Activated naive CD4-positive, alpha-beta T cell treated with anti-CD3 and anti-CD28 coated beads, Interleukin-2, amount 50 U/mL, for 72 hours (primary cell): ENCODE results near the gene SEH1L. TPM values are rescaled to one million over a fixed set of nuclear protein-coding genes. Genes with fewer than 3 reads are reported as not detected.
A peak's percentile ranks its signal among the peaks of the same experiment; 100 is the strongest.

Experiments used
- ATAC-seq, 2 donors: fragments of 150-1000 bp; cut with Tn5 transposase; 2 replicates each; pipeline ENCODE4 v1.10.0; 2021; ENCODE audit warnings: mild to moderate bottlenecking in 2 of 2, moderate library complexity in 2 of 2
- DNase-seq, 2 donors: peaks; one replicate each; pipeline ENCODE4 v3.0.0; 2021 to 2022; ENCODE audit warnings: low spot score in 2 of 2
- H3K27ac Mint-ChIP-seq, 2 donors: one replicate each; pipeline ENCODE4 v1.8.0; 2022; ENCODE audit warnings: mild to moderate bottlenecking in 2 of 2, mixed read lengths in 2 of 2
- H3K36me3 Mint-ChIP-seq, 2 donors: one replicate each; pipeline ENCODE4 v1.8.0; 2022; ENCODE audit warnings: mixed read lengths in 2 of 2
- H3K9me3 Mint-ChIP-seq, 2 donors: one replicate each; pipeline ENCODE4 v1.8.0; 2022; ENCODE audit warnings: mixed read lengths in 2 of 2
- total RNA-seq, 2 donors: library from RNA; stranded (reverse); gene quantifications; one replicate each; pipeline ENCODE4 v1.2.3, GENCODE V29; 2022

Gene SEH1L
- total RNA-seq, 2 donors from 2014 or later: 81.0 to 108 TPM

DNA sequence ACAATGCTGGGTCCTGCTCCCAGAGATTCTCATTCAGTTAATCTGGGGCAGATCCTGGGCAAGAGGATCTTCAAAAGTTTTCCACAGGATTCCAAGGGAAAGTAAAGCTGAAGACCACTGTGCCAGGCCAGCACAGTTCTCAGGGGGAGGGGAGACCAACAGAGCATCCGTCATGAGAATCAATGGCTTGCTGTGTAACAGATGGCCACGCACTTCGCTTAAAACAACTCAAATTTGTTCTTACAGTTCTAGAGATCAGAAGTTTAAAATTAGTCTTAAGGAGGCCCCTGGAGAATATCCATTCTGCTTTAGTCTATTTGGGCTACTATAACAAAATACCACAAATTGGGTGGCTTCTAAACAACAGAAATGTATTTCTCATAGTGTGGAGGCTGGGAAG lies 17.4 kb upstream of the SEH1L start:
- no peaks in the 10 kb centered on the region for H3K36me3 Mint-ChIP-seq

GRCh38 chr18:12930908-12931307 lies 16.9 kb upstream of the SEH1L start:
- ATAC-seq: no peak
- H3K9me3 Mint-ChIP-seq: no peaks in the 10 kb centered on the region

More for the DNA sequence above, 17.4 kb upstream of the SEH1L start:
- no peaks in the 10 kb centered on the region for H3K9me3 Mint-ChIP-seq
- DNase-seq: no peak
- ATAC-seq: no peak
- no peak overlapping the region for H3K27ac Mint-ChIP-seq

DNA sequence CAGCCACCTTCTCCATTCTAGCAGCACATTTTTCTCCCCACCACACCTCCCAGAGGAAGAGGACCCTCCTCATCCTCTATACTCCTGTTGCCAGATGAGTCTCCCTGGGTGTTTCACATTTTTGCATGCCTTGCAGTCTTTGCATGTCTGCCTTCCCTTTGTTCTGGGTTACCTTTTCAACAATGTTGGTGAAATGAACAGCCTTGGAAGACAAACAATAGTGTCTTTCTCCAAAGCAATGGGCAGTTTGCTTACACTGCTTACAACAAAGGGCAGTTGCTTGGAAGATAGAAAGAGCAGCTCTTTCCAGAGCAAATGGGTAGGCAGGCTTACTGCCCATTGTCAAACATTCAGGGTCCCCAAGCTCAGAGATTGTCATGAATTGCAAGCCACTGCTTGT lies 14.5 kb upstream of the SEH1L start:
- ATAC-seq: no peak
- Mint-ChIP-seq H3K9me3 (no peaks in the 10 kb centered on the region), H3K36me3 (no peaks in the 10 kb centered on the region), H3K27ac (no peak overlapping the region)
- no peak for DNase-seq

More at GRCh38 chr18:12930908-12931307, 16.9 kb upstream of the SEH1L start:
- H3K36me3 Mint-ChIP-seq: no peaks in the 10 kb centered on the region
- H3K27ac Mint-ChIP-seq: no peak overlapping the region
- DNase-seq: no peak

DNA sequence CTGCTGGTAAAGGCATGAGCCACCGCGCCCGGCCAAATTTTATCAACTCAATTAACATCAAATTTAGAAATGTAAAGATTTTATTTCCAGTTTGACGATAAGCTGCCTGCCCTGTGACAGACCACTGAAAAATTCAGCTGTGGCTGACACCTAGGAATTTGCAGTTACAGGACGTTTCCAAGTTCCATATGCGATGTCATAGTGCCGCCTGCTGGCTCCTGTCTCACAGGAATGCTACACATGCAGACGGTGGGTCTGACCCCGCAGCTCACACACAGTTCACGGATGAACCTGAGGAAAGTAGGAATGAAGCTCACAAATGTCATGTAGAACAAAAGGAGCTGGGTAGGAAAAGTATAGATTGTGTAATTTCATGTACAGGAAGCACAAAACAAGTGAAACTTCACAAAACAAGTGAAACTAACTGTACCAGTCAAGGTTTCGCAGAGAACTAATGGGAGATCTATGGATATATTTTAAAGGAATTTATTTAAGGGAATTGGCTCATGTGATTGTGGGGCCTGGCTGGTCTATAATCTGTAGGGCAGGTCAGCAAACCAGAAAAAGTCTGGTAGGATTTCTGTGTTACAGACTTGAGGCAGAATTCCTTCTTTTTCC lies 13.2 kb upstream of the SEH1L start:
- no peaks in the 10 kb centered on the region for H3K9me3 Mint-ChIP-seq

DNA sequence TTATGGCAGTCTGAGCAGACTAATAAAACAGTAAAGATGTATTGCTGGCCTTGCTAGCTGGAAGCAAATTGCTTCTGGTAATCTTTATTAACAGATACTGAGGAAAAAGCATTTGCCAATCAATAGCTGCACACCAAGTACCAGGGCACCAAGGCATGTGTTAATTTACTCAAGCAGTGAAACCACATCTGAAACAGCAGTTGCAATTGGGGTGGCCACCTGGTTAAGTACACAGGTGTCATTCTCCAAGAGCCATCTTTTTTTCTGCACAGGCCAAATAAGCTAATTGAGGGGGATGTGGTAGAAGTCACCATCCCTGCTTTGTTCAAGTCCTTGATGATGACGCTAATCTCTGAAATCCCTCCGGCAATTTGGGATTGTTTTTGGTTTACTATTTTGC lies 8.6 kb upstream of the SEH1L start:
- ATAC-seq (no peak), DNase-seq (no peak)
- Mint-ChIP-seq H3K27ac (no peak overlapping the region), H3K36me3 (no peaks in the 10 kb centered on the region), H3K9me3 (no peaks in the 10 kb centered on the region)

More for the DNA sequence above, 13.2 kb upstream of the SEH1L start:
- H3K27ac Mint-ChIP-seq: no peak overlapping the region
- DNase-seq: peak in 1 of 2 donors; percentile 68
- ATAC-seq: peak; percentile 89 to 90
- H3K36me3 Mint-ChIP-seq: no peaks in the 10 kb centered on the region

GRCh38 chr18:12943215-12943614 lies 4.6 kb upstream of the SEH1L start:
- peaks cover 11% of the 10 kb centered on the region in 2 donors for H3K36me3 Mint-ChIP-seq

GRCh38 chr18:12944709-12945108 lies 3.1 kb upstream of the SEH1L start:
- H3K9me3 Mint-ChIP-seq: no peaks in the 10 kb centered on the region
- H3K27ac Mint-ChIP-seq: no peak overlapping the region
- DNase-seq (no peak), ATAC-seq (no peak)
- H3K36me3 Mint-ChIP-seq: peaks cover 13 to 19% of the 10 kb centered on the region in 2 donors

More at GRCh38 chr18:12943215-12943614, 4.6 kb upstream of the SEH1L start:
- Mint-ChIP-seq H3K27ac (no peak overlapping the region), H3K9me3 (no peaks in the 10 kb centered on the region)
- DNase-seq (no peak), ATAC-seq (no peak)

DNA sequence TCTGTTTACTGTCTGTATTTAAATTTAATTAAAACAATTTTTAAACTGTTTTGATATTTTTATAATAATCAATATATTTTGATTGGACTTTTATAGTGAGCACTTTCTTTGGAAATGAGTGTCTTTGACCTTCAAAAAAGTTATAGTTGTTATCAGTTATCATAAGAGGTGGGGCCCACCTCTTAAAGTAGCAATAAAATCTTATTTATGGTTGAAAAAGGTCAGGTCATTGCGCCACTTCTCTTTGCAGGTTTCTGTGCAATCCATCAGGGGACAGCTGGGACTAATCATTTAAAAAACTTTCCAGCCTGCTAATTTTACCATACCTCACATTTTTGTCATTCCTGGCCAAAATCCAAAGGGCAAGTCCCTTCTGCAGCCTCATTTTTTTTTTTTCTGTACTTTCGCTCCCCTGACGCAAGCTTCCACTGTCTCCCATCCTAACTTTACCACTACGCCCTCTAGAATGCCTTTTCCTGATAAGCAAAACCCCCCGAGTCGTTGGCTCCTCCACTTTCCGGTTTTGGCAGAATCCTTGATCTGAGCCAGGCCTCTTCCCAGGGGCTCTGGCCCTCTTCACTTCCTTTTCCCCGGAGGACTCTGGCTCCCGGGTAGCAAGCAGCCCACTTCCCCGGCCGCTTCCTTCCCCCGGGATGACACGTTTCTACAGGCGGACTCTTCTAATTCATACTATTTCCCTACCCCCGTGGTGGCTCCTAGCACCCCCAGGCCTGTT lies 1.1 kb upstream of the SEH1L start:
- peaks cover 17 to 34% of the 10 kb centered on the region in 2 donors for H3K36me3 Mint-ChIP-seq
- no peak for DNase-seq
- ATAC-seq: no peak
- H3K9me3 Mint-ChIP-seq: no peaks in the 10 kb centered on the region
- peak overlapping the region; percentile 96 to 99 for H3K27ac Mint-ChIP-seq

- no peaks in the 10 kb centered on the region for H3K9me3 Mint-ChIP-seq
- H3K36me3 Mint-ChIP-seq: peaks cover 17 to 34% of the 10 kb centered on the region in 2 donors
- DNase-seq: peak; percentile 94 to 98
- peak; percentile 86 to 88 for ATAC-seq
- peak overlapping the region; percentile 94 to 96 for H3K27ac Mint-ChIP-seq
Measured at GRCh38 chr18:12948050-12948804, 416 bp downstream of the SEH1L start.

DNA sequence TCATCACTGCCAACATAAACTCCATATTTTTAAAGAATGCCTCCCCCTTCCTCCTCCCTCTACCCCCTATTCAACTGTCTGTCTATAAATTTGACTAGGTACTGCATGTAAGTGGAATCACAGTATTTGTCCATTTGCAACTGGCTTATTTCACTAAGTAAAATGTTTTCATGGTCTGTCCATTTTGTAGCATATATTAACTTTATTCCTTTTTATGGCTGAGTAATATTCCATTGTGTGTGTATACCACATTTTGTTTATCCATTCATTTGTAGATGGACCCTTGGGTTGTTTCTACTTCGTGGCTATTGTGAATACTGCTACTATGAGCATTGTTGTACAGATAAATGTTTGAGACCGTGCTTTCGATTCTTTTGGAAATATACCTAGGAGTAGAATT lies 10.7 kb downstream of the SEH1L start:
- peaks cover 16 to 39% of the 10 kb centered on the region in 2 donors for H3K36me3 Mint-ChIP-seq
- H3K27ac Mint-ChIP-seq: no peak overlapping the region
- ATAC-seq (no peak), DNase-seq (no peak)
- no peaks in the 10 kb centered on the region for H3K9me3 Mint-ChIP-seq

DNA sequence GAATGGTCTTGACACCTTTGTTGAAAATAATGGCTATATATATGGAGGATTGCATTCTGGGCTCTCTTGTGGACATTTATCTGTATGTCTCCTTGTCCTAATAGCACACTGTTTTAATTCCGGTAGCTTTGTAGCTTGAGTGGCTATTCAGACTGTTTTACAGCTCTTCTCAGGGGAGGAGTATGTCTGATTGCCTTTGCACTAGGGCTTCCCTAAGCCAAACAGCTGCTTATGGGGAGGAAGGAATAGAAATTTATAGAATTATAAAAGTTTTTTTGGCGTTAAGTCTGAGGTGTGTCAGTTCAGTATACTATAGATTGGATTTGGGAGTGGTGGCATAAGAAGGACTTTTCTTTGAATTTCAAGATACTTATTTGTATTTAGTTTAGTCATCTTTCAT lies 12.6 kb downstream of the SEH1L start:
- Mint-ChIP-seq H3K36me3 (peaks cover 16 to 39% of the 10 kb centered on the region in 2 donors), H3K27ac (no peak overlapping the region), H3K9me3 (no peaks in the 10 kb centered on the region)
- DNase-seq (no peak), ATAC-seq (no peak)

GRCh38 chr18:12960853-12961397 lies 13.1 kb downstream of the SEH1L start:
- ATAC-seq: no peak
- Mint-ChIP-seq H3K27ac (no peak overlapping the region), H3K36me3 (peaks cover 16 to 39% of the 10 kb centered on the region in 2 donors)

GRCh38 chr18:12963069-12963468 lies 15.3 kb downstream of the SEH1L start:
- ATAC-seq (no peak), DNase-seq (no peak)
- peaks cover 18 to 44% of the 10 kb centered on the region in 2 donors for H3K36me3 Mint-ChIP-seq
- H3K9me3 Mint-ChIP-seq: no peaks in the 10 kb centered on the region
- H3K27ac Mint-ChIP-seq: no peak overlapping the region

More at GRCh38 chr18:12960853-12961397, 13.1 kb downstream of the SEH1L start:
- H3K9me3 Mint-ChIP-seq: no peaks in the 10 kb centered on the region
- DNase-seq: no peak

- H3K9me3 Mint-ChIP-seq: no peaks in the 10 kb centered on the region
- no peak for ATAC-seq
- no peak for DNase-seq
- H3K36me3 Mint-ChIP-seq: peaks cover 22 to 40% of the 10 kb centered on the region in 2 donors
- no peak overlapping the region for H3K27ac Mint-ChIP-seq
Measured at GRCh38 chr18:12968115-12968514, 20.3 kb downstream of the SEH1L start.

- Mint-ChIP-seq H3K9me3 (no peaks in the 10 kb centered on the region), H3K27ac (peak overlapping the region in 1 of 2 donors; percentile 30), H3K36me3 (peaks cover 22 to 41% of the 10 kb centered on the region in 2 donors)
- ATAC-seq (peak; percentile 69 to 73), DNase-seq (no peak)
Measured at GRCh38 chr18:12968619-12969018, 20.8 kb downstream of the SEH1L start.

DNA sequence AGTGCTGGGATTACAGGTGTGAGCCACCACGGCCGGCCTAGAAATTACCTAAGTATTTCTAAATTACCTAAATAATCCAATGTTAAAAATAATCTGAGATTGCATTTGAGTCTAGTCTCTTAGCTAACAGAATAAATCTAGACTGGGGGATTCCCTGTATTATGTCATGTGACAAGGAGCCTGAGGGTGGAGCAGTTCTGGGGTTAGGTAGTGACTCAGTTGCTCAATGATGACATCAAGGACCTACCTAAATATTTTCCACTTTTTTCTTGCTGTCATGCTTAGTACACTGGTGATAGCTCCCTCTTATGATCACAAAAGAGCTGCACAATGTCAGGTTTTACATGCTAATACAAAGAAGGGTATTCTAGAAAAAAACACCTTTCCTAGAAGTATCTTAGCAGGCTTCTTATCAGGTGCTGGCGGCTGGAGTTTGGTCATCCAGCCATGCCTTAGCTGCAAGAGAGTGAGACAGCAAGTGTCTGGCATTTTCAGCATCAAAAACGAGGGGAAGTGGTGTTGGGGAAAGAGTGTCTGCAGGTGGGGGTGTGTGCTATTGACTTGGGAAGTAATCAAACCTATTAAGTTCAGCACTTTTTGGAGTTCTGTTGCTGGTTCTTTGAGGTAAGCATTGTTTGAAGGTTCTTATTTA lies 25.9 kb downstream of the SEH1L start:
- Mint-ChIP-seq H3K27ac (peak overlapping the region; percentile 25 to 89), H3K9me3 (no peaks in the 10 kb centered on the region), H3K36me3 (peaks cover 11 to 34% of the 10 kb centered on the region in 2 donors)
- peak; percentile 44 to 95 for ATAC-seq
- no peak for DNase-seq
